Brain pericyte (primary cell): Measurements from ENCODE around the gene SSNA1.

Experiments used
- DNase-seq: peaks from one replicate; pipeline ENCODE4 v3.0.0-alpha.2; 2012; ENCODE audit warnings: low read depth, low spot score

The SSNA1 gene

GRCh38 chr9:137219757-137220316 is 31.4 kb downstream of the SSNA1 start:
- DNase-seq = no peak

- no peak for DNase-seq
These were observed 32.0 kb downstream of the SSNA1 start for GRCh38 chr9:137220317-137221094.

- DNase-seq = no peak
These were observed 32.6 kb downstream of the SSNA1 start for GRCh38 chr9:137221095-137221505.

GRCh38 chr9:137221506-137222111 is 33.1 kb downstream of the SSNA1 start:
- no peak for DNase-seq

- no peak for DNase-seq
These were observed 34.0 kb downstream of the SSNA1 start, which contains the start of gene RNF208 for GRCh38 chr9:137222190-137223077. TSS of gene RNF208 (minus strand) at chr9:137222240. CDS start at chr9:137221212, 1,028 bp downstream.

GRCh38 chr9:137223078-137223970 is 34.8 kb downstream of the SSNA1 start:
- DNase-seq = peak; percentile 91

- no peak for DNase-seq
These were observed 36.6 kb downstream of the SSNA1 start, which contains the start of gene CYSRT1 for GRCh38 chr9:137224830-137225694. TSS of gene CYSRT1 (plus strand) at chr9:137225174. CDS start at chr9:137225622, 448 bp downstream.

- no peak for DNase-seq
These were observed 37.3 kb downstream of the SSNA1 start for GRCh38 chr9:137225699-137226331.

- no peak for DNase-seq
These were observed 38.0 kb downstream of the SSNA1 start for GRCh38 chr9:137226338-137227053.

GRCh38 chr9:137227054-137227852 is 38.8 kb downstream of the SSNA1 start, which contains the start of gene RNF224:
TSS of gene RNF224 (plus strand) at chr9:137227502. CDS start at chr9:137228336, 834 bp downstream.
- DNase-seq = no peak

DNA sequence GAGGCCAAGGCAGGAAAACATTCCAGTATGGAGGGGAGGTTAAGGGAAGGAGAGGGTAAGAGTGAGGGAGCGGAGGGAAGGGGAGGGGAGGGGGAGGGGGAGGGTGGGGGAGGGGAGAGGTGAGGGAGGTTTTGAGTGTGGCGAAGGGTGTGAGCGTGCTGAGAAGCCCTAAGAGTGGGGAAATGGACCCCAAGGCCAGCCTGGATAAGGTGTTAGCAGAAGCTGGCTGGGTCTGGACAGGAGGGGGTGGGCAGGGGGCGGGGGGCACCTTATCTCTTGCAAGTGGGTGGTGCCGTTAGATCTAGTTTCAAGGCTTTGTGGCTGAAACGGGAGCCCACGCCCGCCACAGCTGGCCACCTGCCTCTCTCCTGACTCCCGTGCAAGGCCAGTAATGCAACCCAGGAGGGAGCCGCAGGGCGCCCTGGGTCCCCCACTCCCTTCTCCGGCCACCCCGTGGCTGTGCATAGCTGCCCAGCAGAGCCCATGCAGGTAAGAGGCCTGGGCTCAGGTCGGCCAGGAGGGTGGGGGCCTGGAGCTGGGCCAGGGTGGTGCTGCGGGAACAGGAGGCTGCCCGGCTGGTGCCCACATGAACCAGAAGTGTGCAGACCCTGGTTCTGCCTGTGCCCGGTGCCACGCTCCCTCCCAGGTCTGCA is 39.5 kb downstream of the SSNA1 start:
- no peak for DNase-seq

DNA sequence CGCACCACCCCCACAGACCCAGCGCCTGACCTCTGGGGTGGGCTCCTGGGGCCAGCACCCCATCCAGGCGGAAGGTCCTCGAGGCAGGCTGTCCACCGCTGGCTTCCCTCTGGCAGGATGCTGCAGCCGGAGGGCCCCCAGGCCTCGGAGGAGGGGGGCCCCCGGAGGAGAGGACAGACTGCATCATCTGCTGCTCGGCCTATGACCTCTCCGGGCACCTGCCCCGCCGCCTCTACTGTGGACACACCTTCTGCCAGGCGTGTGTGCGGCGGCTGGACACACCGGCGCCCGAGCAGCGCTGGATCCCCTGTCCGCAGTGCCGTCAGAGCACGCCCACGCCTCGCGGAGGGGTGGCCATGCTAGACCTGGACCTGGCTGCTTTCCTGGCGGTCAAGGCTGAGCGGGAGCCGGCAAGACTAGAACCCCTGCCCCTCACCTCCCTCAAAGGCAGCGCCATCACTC is 40.1 kb downstream of the SSNA1 start:
- DNase-seq = no peak

GRCh38 chr9:137228968-137229896 is 40.8 kb downstream of the SSNA1 start:
- no peak for DNase-seq

DNA sequence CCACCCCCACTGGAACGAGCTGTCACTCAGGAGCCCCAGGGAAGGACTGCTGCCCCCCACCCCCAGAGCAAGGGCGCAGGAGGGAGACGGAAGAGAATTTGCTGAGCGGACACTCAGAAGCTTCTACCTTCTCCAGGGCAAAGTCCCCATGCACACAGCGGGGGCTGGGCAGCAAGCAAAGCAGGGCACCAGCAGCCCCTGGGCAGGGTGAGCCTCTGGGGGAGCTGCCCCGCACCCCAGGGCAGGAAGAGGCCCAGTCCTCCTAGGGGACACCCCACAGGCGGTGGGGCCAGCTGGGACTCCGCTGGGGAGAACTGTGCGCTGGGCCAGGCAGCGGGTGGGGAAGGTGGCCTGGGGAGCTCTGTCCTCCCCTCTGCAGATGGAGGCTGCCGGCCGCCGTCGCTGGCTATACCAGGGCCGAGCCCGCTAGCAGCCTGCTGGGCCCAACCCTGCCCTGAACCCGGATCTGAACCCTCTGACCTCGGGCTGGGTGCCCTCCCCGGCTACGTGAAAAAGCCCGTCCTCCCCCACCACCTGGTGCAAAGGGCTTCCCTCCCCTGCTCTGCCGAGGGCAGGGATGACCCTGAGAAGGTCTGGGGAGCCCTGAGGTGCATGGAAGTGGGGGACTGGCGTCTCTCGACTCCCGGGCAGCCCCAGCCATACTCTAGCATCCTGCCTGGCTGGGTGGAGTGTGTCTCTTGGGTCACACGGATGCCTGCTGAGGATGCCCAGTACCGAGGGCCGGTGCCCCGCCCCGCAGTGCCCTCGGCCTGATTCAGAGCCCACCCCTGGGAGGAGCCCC is 41.6 kb downstream of the SSNA1 start:
- DNase-seq = no peak
